ENCODE results near the gene ERCC6L2. TPM values are rescaled to one million over a fixed set of nuclear protein-coding genes. Genes with fewer than 3 reads are reported as not detected.

ERCC6L2 gene
- 85.1 and 86.5 TPM in 2 replicates for total RNA-seq (2014; rRNA removed; shearing (Covaris generic))

- DNase-seq (ENCODE audit: low spot score): peak; percentile 99
Measured at GRCh38 chr9:95875305-95876137, at the start of gene ERCC6L2. TSS of gene ERCC6L2 (plus strand) at chr9:95875691. CDS start at chr9:95876039, 348 bp downstream.

- DNase-seq (ENCODE audit: low spot score): no peak
Measured at GRCh38 chr9:95826183-95826838, 49.2 kb upstream of the ERCC6L2 start.

- no peak for DNase-seq (ENCODE audit: low spot score)
Measured at GRCh38 chr9:95830768-95831167, 44.7 kb upstream of the ERCC6L2 start.

- DNase-seq (ENCODE audit: low spot score): no peak
Measured at GRCh38 chr9:95831810-95832209, 43.7 kb upstream of the ERCC6L2 start.

- no peak for DNase-seq (ENCODE audit: low spot score)
Measured at GRCh38 chr9:95833546-95834178, 41.8 kb upstream of the ERCC6L2 start.

GRCh38 chr9:95834281-95834907 lies 41.1 kb upstream of the ERCC6L2 start:
- DNase-seq (ENCODE audit: low spot score): peak; percentile 40

- DNase-seq (ENCODE audit: low spot score): no peak
Measured at GRCh38 chr9:95835393-95835792, 40.1 kb upstream of the ERCC6L2 start.

- DNase-seq (ENCODE audit: low spot score): no peak
Measured at GRCh38 chr9:95836072-95836471, 39.4 kb upstream of the ERCC6L2 start.

- DNase-seq (ENCODE audit: low spot score): no peak
Measured at GRCh38 chr9:95839012-95839411, 36.5 kb upstream of the ERCC6L2 start.

GRCh38 chr9:95840074-95840473 lies 35.4 kb upstream of the ERCC6L2 start:
- DNase-seq (ENCODE audit: low spot score): no peak

GRCh38 chr9:95841377-95841776 lies 34.1 kb upstream of the ERCC6L2 start:
- DNase-seq (ENCODE audit: low spot score): no peak

GRCh38 chr9:95845751-95846150 lies 29.7 kb upstream of the ERCC6L2 start:
- DNase-seq (ENCODE audit: low spot score): no peak

GRCh38 chr9:95848764-95849163 lies 26.7 kb upstream of the ERCC6L2 start:
- no peak for DNase-seq (ENCODE audit: low spot score)

- DNase-seq (ENCODE audit: low spot score): peak; percentile 63
Measured at GRCh38 chr9:95852059-95853032, 23.1 kb upstream of the ERCC6L2 start.

GRCh38 chr9:95854386-95855020 lies 21.0 kb upstream of the ERCC6L2 start:
- peak; percentile 71 for DNase-seq (ENCODE audit: low spot score)

- DNase-seq (ENCODE audit: low spot score): no peak
Measured at GRCh38 chr9:95855961-95856360, 19.5 kb upstream of the ERCC6L2 start.

- DNase-seq (ENCODE audit: low spot score): peak; percentile 71
Measured at GRCh38 chr9:95857124-95857523, 18.4 kb upstream of the ERCC6L2 start.

- DNase-seq (ENCODE audit: low spot score): no peak
Measured at GRCh38 chr9:95857896-95858295, 17.6 kb upstream of the ERCC6L2 start.

- no peak for DNase-seq (ENCODE audit: low spot score)
Measured at GRCh38 chr9:95862343-95862742, 13.1 kb upstream of the ERCC6L2 start.

GRCh38 chr9:95864852-95865580 lies 10.5 kb upstream of the ERCC6L2 start:
- DNase-seq (ENCODE audit: low spot score): no peak
